Activated CD8-positive, alpha-beta memory T cell treated with anti-CD3 and anti-CD28 coated beads for 4 hours (primary cell): ENCODE results near the gene DGCR2.
"Not testable (repeated sequence)": the region's sequence is repeated elsewhere in the genome, so short reads cannot be mapped to it uniquely, and the experiment has no call there.

Experiments used
- DNase-seq, 2 donors: peaks; one replicate each; pipeline ENCODE4 v3.0.0-alpha.2; 2020; ENCODE audit warnings: low read depth in 2 of 2

The DGCR2 gene

DNA sequence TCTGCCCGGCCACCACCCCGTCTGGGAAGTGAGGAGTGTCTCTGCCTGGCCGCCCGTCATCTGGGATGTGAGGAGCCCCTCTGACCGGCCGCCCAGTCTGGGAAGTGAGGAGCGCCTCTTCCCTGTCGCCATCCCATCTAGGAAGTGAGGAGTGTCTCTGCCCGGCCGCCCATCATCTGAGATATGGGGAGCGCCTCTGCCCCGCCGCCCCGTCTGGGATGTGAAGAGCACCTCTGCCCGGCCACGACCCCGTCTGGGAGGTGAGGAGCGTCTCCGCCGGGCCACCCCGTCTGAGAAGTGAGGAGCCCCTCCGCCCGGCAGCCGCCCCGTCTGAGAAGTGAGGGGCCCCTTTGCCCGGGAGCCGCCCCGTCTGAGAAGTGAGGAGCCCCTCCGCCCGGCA lies 38.1 kb downstream of the DGCR2 start:
- DNase-seq = not testable (repeated sequence)

DNA sequence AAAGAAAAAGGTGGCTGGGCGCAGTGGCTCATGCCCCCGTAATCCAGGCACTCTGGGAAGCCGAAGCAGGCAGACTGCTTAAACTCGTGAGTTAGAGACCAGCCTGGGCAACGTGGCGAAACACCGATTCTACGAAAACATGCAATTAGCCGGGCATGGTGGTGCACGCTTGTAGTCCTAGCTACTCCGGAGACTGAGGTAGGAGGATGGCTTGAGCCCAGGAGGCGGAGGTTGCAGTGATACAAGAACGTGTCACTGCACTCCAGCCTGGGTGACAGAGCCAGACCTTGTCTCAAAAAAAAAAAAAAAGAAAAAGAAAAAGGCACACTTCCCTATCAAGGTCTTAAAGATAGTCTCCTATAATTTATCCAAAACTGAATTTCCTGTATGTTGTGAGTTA lies 39.4 kb downstream of the DGCR2 start:
- DNase-seq = no peak

DNA sequence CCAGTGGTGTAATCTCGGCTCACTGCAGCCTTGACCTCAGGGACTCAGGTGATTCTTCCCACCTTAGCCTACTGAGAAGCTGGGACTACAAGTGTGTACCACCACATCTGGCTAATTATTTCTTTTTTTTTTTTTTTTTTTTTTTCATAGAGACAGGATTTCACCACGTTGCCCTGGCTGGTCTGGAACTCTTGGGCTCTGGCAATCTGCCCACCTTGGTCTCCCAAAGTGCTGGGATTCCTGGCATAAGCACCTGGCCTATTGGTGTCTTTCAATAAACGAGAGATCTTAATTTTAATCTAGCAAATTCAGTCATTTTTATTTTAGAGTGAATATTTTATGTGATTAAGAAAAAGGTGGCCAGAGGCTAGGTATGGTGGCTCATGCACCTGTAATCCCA lies 40.1 kb downstream of the DGCR2 start:
- no peak for DNase-seq

DNA sequence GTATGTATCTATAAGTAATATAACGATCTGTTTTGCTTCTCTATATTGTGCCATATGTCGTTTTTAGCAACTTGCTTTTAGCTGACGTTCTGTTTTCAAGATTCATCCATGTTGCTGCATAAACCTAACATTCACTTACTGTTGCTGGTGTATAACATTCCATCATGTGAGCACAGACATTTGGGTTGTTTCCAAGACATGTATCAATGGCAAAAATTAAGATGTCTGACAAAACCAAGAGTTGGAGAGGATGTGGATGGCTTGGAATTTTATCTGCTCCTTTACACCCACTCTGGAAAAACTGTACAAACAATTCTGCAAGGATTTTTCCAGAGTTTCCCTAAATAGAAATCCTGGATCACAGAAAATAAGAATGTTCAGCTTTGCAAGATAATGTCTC lies 40.9 kb downstream of the DGCR2 start:
- no peak for DNase-seq

DNA sequence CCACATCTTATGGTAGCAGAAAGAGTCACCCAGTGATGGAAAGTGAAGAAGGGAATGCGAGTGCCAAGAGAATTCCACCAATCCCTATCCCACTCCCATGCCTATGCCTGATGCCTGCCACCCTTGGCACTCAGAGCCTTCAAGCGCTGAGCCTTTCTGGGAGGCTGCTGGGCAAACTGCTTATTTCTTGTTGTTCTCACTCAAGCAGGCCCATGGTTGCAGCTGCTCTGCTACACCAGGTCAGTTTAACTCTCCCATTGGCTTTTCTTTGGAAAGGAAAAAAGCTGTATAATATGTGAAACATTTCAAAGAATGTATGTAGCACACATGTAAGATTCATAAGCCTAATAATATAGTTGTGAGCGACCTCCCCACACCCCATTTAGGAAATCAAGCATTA lies 41.4 kb downstream of the DGCR2 start:
- no peak for DNase-seq

DNA sequence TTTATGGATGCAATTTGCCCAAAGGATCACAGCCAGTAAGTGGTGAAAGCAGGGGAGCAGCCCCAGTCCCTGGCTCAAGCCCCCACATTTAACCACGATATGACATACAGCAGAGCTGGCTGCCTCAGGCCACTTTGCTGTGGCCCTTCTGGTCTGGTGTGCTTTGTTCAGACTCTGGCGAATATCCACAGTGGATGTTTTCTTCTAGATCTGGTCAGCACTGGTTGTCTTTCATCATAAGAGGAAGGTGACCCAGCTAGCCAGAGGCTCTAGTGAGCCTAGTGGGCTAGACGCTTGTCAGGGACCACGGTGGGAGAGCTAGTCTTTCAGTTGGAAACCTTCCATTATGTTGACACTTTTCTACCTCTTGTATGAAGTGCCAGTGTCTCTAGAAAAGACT lies 42.5 kb downstream of the DGCR2 start:
- DNase-seq = no peak

DNA sequence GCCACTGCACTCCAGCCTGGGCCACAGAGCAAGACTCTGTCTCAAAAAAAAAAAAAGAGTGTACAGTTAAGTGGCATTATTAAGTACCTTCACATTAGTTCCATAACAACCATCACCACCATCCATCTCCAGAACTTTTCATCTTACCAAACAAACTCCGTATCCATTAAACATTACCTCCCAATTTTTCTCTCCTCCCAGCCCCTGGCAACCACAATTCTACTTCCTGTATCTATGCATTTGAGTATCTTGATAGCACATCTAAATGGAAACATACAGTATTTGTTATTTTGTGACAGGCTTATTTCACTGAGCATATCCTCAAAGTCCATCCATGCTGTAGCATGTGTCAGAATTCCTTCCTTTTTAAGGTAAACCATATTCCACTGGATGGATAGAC lies 46.8 kb downstream of the DGCR2 start:
- no peak for DNase-seq

DNA sequence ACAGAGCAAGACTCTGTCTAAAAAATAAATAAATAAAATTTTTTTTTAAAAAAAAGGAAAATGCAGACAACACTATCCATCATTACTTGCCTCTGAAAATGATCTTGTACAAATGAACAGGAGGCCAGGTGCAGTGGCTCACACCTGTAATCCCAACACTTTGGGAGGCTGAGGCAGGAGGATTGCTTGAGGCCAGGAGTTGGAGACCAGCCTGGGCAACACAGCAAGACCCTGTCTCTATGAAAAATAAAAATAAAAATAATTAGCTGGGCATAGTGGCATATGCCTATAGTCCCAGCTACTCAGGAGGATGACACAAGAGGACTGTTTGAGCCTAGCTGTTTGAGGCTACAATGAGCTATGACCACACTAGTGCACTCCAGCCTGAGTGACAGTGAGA lies 49.4 kb downstream of the DGCR2 start:
- DNase-seq = not testable (repeated sequence)

DNA sequence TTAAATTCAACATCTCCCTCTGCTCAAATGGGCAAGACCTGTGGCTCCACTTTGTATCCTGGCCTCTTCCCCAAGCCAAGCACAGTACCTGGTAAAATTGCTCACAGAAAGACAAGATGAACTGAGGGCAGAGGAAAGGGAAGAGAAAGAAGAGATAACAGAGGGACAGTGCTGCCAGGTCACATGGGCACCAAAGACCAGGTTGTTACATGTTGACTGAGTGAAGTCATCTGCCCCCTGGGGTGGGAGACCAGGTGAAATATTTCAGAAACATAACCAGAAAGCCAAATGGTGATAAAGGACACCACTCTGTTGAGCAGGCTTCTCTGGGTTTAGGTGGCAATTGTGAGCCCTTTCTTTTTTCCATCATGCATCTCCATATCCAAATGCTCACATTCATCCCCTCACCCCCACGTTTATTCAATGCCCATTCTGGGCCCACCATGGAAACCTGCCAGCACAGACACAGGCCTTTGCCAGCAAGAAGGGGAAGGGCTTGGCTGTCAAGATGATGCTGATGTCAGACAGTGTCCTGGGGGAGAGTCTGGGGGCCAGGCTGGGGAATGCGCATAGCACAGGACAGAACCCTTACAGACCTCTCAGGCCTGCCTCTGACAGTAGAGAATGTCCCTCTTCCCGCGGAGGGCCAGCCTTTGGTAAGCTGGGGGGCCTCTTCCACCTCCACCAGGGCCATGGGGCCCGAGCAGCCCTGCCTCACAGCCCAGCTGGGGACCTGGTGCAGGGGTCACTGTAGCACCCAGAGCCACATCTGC lies 51.6 kb downstream of the DGCR2 start:
- no peak for DNase-seq

DNA sequence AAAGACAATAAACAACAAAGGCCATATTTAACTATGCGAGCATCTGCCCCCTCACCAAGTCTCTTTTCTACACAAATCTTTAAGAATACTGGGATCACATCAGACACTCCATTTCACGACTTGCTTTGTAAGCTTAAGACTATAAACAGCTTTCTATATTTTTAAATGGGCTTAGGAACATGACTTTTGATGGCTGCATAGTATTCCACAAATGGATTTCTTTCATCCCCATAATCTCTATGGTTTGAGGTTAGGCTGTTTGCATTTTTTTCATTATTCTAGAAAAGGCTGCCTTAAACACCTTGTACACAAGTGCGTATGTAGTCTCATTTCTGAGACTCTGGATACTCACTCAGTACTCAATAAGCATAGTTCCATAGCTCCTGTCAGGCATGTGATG lies 52.8 kb downstream of the DGCR2 start:
- DNase-seq = no peak

DNA sequence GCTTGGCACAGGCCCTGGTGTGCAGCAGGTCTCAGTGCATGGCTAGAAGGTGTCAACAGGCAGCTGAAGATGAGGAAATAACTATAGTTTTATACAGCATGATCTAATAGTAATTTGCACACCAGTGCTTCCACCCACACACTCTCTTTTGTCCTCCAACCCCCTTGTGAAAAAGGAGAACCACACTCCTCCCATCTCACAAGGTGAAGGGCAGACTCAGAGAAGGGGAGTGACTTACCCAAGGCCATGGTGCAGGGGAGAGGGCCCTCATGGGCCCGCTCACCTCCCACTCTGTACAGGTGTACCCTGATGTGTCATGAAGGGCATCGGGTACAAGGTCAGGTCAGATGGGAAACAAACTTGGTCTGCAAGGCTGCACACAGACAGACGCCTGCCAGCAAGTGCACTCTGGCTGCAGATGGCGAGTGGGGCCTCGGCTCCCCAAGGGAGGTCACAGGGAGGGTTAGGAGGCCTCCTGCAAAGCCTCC lies 53.4 kb downstream of the DGCR2 start:
- no peak for DNase-seq

DNA sequence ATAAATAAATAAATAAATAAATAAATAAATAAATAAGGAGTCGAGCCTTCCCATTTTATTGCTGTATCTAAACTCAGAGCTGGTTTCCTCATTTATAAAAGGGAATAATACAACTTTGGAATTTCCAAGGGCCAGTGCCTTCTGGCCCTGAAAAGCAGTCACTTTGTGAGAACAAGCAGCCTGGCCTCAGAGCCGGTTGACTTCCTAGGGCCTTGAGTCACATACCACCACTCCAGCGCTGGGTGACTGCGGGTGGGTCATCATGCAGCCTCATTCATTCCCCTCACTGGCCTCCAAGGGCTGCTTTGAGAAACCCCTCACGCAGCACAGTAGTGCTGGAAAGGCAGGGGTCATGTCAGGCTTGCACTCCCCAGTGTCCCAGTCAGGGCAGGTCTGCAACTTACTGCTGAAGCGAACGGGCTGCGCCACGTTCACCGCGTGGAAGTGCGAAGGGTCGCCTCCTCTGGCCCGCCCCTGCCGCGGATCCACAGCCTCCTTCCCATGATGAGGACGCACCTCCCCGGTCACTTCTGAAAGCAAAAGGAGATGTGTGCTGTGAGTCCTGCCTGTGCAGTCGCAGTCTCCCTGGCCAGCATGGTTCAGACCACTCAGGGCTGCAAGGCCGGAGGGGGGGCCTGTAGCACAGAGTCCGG lies 54.4 kb downstream of the DGCR2 start:
- DNase-seq = no peak

DNA sequence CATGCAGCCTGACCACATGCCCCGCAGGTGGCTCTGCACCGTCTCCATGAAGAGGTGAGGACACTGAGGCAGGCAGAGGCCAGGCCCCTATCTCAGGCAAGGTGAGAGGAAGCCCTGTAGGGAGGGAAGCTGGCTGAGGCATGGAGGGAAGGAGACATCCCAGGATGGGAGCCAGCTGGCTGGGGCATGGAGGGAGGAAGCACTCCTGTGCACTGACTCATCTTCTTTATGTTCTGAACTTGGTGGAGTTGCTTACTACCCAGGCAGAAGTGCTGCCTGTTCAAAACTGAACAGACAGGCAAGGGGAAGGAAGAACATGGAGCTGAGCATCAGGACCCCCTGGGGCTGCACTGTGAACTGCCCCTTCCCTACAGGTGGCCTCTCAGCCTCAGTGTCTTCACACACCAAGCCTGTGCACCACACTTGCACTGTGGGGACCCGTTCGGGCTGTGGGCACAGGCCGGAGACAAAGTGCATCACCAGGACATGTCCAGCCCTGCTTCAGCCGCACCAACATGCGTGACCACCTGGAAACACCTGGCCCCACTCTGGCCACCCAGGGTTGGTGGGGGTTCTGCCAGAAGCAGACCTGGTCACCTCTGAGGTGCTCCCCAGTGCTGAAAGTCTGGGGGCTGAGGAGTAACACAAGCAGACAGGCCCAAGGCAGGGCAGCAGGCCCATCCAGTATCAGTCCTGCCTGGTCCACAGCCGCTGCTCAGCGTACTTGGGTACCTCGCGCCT lies 55.5 kb downstream of the DGCR2 start:
- DNase-seq = no peak

DNA sequence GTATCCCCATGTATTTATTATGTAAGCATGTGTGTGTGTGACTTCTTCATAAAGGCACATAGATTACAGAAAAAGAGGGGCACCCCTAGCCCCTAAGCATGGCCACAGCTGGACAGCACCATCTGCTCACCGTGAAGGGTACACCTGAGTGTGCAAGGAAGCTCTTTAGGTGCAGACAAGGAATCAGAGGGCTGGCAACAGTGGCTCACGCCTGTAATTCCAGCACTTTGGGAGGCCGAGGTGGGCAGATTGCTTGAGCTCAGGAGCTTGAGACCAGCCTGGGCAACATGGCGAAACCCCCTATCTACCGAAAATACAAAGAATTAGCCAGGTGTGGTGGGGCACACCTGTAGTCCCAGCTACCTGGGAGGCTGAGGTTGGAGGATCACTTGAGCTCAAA lies 56.3 kb downstream of the DGCR2 start:
- DNase-seq = no peak

DNA sequence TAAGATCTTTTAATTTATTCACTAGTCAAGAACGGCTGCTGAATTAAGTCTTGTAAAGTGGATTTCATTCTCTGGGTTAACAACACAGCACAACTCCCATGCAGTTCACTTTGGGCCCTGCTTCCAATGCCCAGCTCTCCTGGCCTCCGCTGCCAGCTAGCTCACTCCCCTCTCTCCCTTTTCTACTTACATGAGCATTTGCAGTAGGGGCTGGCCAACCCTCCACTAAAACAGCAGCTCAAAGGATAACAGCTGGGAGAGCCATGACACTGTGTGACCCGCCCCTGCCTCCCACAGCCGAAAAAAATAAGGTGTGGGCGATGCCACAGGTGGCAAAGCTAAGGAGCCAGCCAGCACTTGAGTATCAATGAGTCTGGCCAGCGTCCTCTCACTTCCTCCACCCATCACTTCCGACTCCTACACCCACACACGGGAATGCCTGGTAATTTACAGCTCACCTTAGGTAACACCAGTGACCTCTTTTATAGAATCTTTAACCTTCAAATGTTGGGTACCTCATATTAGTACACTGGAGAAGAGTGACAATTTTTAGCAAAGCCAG lies 56.8 kb downstream of the DGCR2 start:
- no peak for DNase-seq

DNA sequence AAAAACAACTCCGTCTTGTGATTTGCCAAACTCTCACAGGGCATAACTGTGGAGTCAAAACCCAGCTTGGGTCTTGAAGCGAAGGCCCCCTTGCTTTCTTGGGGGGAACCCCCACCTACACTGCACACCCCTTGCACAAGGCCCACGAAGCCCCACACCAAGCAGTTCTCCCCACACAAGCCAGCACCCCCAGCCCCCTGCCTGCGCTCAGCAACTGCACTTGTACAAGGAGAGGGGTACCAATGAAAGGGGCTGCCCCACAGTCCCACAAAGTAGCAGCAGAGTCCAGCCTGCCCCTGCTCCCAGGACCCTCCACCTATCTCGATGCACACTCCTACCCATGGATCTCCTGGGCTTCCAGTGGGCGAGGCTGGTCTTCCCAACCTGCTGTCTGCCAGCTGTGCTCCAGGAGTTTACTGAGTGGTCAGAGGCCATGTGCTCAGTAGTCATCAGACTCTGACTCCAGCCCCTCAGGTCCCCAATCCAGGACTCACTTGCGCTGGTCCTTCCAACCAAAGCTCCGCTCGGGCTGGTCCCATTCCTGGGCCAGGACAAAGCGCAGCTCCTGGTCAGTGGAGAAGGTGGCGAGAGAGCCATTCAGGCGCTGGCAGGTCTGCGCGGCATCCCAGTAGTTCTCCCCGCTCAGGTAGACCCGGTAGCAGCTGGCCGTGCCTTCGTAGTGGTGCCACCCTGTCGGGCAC lies 57.7 kb downstream of the DGCR2 start:
- DNase-seq = no peak

DNA sequence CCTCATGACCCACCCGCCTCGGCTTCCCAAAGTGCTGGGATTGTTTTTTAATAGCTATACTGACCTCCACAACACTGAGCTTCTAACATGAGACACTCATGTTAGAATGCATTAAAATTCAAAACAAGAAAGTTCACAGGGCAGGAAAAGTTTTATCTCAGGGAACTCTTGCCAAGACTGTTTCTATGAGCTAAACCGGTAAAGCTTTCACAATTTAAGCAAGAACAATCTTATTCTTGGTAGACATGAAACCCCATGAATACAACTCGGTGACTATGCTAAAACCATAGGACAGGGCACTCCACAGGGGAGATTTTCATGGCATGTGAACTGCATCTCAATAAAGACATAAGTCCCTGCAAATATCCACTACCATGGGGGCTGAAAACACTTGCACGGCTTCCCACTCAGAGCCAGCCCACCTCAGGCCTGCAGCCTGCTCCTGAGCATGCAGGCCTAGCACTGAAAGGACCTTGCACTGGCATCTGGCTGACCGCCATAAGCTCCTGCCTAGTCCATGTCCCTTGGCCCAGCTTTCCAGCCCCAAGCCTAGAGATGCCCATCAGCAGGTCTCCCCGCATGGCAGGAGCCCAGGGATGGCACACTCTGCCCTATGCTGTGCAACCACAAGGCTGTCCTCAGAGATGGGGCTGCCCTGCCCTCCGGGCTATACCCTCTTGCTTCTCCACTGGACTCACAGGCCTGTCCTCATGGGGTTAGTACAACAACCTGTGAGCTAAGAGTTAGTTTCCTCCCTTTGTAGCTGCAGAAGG lies 58.4 kb downstream of the DGCR2 start:
- no peak for DNase-seq

DNA sequence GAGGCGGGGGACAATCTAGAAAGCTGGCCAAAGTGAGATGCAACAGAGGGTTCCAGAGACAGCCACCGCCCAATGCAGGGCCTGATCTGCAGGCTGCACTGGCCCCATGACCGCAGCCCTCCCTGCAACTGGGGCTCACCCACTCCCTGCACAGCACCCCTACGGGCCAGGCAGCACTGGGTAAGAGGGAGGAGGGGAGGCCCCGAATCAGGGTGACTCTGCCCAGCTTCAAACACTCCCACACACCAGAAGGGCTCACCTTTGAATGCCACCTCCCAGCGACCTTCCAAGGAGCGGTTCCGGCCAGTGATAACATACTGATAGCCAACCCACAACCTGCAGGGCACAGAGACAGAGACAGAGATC lies 59.3 kb downstream of the DGCR2 start:
- DNase-seq = no peak

DNA sequence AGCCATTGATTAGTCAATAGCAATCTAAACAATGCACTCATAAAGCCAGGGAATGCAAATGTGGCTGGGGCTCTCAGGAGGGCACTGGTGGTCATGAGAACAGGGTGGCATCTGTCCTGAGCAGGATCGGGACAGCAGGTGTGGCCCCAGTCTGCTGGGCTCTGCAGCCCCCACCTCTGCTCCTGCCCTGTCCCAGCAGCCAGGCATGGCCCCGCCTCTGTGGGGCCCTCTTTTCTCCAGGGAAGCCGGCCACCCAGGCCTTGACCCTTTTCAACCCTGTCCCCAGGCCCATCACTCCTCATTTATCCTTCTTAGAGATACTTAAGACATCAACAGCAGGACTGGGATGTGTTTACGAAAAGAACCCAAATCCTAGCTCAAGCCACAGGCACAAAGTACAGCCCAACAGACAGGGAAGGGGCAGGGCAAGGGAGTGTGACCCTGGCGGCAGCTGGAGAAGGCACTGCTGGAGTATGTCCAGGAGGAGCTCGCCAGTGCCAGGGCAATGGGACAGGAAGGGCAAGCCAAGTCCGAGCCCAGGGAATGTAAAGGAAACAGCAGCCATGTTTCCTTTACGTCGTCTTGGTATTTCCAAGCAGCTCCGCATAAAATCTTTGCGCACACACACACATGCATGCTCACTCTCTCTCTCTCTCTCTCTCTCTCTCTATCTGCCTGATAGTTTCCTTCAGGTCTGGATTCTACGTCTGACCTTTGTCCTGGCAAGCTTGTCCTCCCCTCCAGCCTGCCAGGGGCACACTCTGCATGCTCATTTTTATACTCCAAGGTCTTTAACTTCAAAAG lies 59.9 kb downstream of the DGCR2 start:
- no peak for DNase-seq

DNA sequence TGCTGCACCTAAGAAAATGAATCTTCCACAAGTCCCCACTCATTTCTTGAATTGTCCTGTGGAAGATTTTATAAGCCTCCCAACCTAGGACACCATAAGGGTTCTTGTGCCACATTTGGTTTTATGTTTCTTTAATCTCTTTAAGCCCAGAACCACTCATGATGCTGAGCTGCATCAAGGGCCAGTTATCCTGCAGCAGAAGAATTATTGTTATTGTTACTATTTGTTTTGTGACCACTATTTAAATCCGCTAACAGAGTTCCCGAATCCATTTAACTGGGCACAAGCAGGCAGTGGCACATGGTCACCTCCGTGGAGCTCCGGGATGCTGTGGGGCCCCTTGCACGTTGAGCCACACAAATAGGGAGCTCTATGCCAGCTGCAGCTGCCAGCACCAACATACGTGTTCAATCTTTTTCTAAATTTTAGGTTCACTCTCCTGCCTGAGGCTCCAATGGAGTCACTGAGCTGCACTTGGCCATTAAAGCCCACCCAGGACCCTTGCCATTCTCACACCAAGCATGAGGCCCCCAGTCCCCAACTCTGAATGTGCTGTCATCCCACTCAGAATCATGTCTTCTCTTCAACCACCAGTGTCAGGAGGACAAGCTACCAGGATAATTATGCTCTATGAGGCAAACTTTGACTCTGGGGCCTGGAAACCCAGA lies 60.6 kb downstream of the DGCR2 start:
- no peak for DNase-seq
